GM12891 (cell line): ENCODE measurements around the gene INSIG2.

Experiments
- POLR2A ChIP-seq: IDR thresholded peaks from 2 replicates; pipeline ENCODE4 v1.6.1; 2011; ENCODE audit warnings: low read depth, low read length, control low read depth
- POLR2AphosphoS5 ChIP-seq: IDR thresholded peaks from 2 replicates; pipeline ENCODE4 v1.6.1; 2011; ENCODE audit warnings: low read depth, low read length, control low read depth
- TAF1 ChIP-seq: IDR thresholded peaks from 2 replicates; pipeline ENCODE4 v1.6.1; 2011; ENCODE audit warnings: low read depth, low read length, control low read depth

DNA sequence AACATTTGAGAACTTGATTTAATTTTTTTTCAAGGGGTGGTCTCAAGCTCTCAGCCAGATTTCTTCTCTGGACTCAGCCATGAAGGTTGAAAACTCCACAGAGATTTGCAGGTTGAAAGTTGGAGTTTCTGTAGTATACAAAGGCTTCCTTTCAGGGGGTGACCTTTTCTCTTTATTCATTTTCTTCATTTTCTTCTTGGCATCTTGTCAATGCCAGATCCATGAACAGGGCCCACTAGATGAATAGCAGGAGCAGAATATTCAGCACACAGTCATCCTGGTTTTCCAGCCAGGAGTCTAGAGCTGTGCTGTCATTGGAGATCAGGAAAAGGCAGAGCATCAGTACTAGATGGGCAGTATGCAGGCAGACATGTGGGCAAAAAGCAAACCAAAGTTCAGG lies 62.0 kb downstream of the INSIG2 start:
- TF ChIP-seq POLR2AphosphoS5 (no peak), POLR2A (no peak), TAF1 (no peak)
